Type B pancreatic cell (in vitro differentiated cells): ENCODE data around the gene AKT2. TPM values are rescaled to one million over a fixed set of nuclear protein-coding genes. Genes with fewer than 3 reads are reported as not detected.

Experiments
- DNase-seq: peaks from one replicate; pipeline ENCODE4 v3.0.0; 2021; ENCODE audit warnings: mixed read lengths; ENCODE audit not compliant: unreplicated experiment; ENCODE audit errors: extremely low spot score
- H3K27ac Mint-ChIP-seq: 2 replicates; pipeline ENCODE4 v1.8.0; 2021; ENCODE audit warnings: mild to moderate bottlenecking, mixed read lengths
- H3K27me3 Mint-ChIP-seq: 2 replicates; pipeline ENCODE4 v1.8.0; 2021; ENCODE audit warnings: mixed read lengths
- H3K36me3 Mint-ChIP-seq: 2 replicates; pipeline ENCODE4 v1.8.0; 2021; ENCODE audit warnings: mixed read lengths
- H3K4me1 Mint-ChIP-seq: one replicate; pipeline ENCODE4 v1.8.0; 2021; ENCODE audit warnings: mixed read lengths; ENCODE audit not compliant: unreplicated experiment
- H3K4me3 Mint-ChIP-seq: 2 replicates; pipeline ENCODE4 v1.8.0; 2021; ENCODE audit warnings: mild to moderate bottlenecking, mixed read lengths
- H3K9me3 Mint-ChIP-seq: 2 replicates; pipeline ENCODE4 v1.8.0; 2021; ENCODE audit warnings: mixed read lengths
- total RNA-seq: library from RNA; stranded (reverse); gene quantifications from 2 replicates; pipeline ENCODE4 v1.2.1, GENCODE V29; 2021; ENCODE audit warnings: low replicate concordance
- TF ChIP-seq, protein P1 (sequence below): fragments of 200-600 bp; sonication (generic); conservative IDR thresholded peaks from 2 replicates; pipeline ENCODE4 v1.5.0; 2021; ENCODE audit warnings: antibody characterized with exemption, mild to moderate bottlenecking

AKT2 gene
- total RNA-seq, 1 donor from 2014 or later, result 149 TPM

GRCh38 chr19:40210889-40211288, 74.3 kb downstream of the AKT2 start:
- no peaks in the 10 kb centered on the region for H3K9me3 Mint-ChIP-seq
- no peak overlapping the region for H3K4me3 Mint-ChIP-seq
- H3K27me3 Mint-ChIP-seq, result peaks cover 4% of the 10 kb centered on the region
- H3K4me1 Mint-ChIP-seq, result no peaks in the 10 kb centered on the region
- peaks cover 3% of the 10 kb centered on the region for H3K36me3 Mint-ChIP-seq
- no peak overlapping the region for H3K27ac Mint-ChIP-seq
- TF ChIP-seq, protein P1, sequence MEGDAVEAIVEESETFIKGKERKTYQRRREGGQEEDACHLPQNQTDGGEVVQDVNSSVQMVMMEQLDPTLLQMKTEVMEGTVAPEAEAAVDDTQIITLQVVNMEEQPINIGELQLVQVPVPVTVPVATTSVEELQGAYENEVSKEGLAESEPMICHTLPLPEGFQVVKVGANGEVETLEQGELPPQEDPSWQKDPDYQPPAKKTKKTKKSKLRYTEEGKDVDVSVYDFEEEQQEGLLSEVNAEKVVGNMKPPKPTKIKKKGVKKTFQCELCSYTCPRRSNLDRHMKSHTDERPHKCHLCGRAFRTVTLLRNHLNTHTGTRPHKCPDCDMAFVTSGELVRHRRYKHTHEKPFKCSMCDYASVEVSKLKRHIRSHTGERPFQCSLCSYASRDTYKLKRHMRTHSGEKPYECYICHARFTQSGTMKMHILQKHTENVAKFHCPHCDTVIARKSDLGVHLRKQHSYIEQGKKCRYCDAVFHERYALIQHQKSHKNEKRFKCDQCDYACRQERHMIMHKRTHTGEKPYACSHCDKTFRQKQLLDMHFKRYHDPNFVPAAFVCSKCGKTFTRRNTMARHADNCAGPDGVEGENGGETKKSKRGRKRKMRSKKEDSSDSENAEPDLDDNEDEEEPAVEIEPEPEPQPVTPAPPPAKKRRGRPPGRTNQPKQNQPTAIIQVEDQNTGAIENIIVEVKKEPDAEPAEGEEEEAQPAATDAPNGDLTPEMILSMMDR, result no peak
- no peak for DNase-seq

- Mint-ChIP-seq H3K4me3 (no peak overlapping the region), H3K27ac (no peak overlapping the region), H3K4me1 (no peaks in the 10 kb centered on the region), H3K9me3 (no peaks in the 10 kb centered on the region), H3K27me3 (no peaks in the 10 kb centered on the region), H3K36me3 (peaks cover 4% of the 10 kb centered on the region)
- DNase-seq, result no peak
- TF ChIP-seq, protein P1, result no peak
These were observed 76.5 kb downstream of the AKT2 start for GRCh38 chr19:40208602-40209001.

DNA sequence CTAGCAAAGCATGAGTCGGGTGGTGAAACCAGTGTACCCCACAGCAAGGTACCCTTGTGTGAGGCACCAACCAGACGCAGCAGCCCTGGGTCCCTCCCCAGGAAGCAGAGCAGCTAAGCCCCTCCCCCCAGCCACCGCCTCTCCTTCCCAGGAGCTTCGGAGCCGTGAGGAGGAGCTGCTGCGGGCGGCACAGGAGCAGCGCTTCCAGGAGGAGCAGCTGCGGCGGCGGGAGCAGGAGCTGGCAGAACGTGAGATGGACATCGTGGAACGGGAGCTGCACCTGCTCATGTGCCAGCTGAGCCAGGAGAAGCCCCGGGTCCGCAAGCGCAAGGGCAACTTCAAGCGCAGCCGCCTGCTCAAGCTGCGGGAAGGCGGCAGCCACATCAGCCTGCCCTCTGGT, 79.4 kb downstream of the AKT2 start:
- Mint-ChIP-seq H3K27me3 (no peaks in the 10 kb centered on the region), H3K27ac (no peak overlapping the region), H3K4me1 (no peaks in the 10 kb centered on the region), H3K4me3 (no peak overlapping the region), H3K36me3 (peaks cover 4% of the 10 kb centered on the region), H3K9me3 (no peaks in the 10 kb centered on the region)
- DNase-seq, result no peak
- TF ChIP-seq, protein P1, result no peak

GRCh38 chr19:40204381-40204780, 80.8 kb downstream of the AKT2 start:
- H3K4me1 Mint-ChIP-seq, result no peaks in the 10 kb centered on the region
- DNase-seq, result no peak
- no peak overlapping the region for H3K4me3 Mint-ChIP-seq

DNA sequence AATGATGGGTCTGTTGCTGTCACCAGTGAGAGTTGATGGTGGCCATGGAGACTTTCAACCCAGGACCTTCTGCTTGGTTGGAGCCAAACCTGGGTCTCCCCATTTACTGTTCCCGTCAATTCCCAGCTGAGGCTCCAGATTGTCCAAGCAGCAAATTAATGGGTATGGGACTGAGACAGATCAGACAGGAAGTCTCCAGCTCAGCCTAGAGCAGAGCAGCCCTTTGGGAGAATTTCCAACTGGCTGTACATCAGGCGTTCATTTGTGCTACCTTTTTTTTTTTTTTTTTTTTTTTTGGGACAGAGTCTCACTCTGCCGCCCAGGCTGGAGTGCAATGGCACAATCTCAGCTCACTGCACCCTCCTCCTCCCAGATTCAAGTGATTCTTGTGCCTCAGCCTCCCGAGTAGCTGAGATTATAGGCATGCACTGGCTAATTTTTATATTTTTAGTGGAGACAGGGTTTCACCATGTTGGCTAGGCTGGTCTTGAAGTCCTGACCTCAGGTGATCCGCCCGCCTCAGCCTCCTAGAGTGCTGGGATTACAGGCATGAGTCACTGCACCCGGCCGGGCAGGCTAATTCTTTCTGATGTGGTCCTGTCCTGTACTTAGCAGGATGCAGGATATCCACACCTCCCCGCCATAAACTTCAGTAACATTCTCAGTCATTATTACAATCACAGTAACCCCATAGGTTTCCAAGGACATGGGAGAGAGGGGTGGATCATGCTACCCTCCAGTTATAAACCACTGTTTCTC, 84.6 kb downstream of the AKT2 start:
- Mint-ChIP-seq H3K27ac (no peak overlapping the region), H3K4me1 (no peaks in the 10 kb centered on the region)
- TF ChIP-seq, protein P1, result no peak

More at GRCh38 chr19:40204381-40204780, 80.8 kb downstream of the AKT2 start:
- Mint-ChIP-seq H3K36me3 (peaks cover 4% of the 10 kb centered on the region), H3K27ac (no peak overlapping the region), H3K27me3 (no peaks in the 10 kb centered on the region), H3K9me3 (no peaks in the 10 kb centered on the region)
- TF ChIP-seq, protein P1, result no peak

More for the DNA sequence above, 84.6 kb downstream of the AKT2 start:
- Mint-ChIP-seq H3K4me3 (no peak overlapping the region), H3K9me3 (no peaks in the 10 kb centered on the region), H3K36me3 (peaks cover 4% of the 10 kb centered on the region), H3K27me3 (no peaks in the 10 kb centered on the region)
- DNase-seq, result no peak
